PFSK-1 (cell line): ENCODE results near the gene KLLN.

Source experiments
- FOXP2 ChIP-seq: optimal IDR thresholded peaks from 2 replicates; pipeline ENCODE3; 2011; ENCODE audit warnings: borderline replicate concordance, control low read depth, inconsistent platforms; ENCODE audit not compliant: insufficient read depth; ENCODE audit errors: extremely low read length, extremely low read depth
- POLR2AphosphoS5 ChIP-seq: IDR thresholded peaks from 2 replicates; pipeline ENCODE4 v1.6.1; 2012; ENCODE audit warnings: low read depth, mild to moderate bottlenecking, control low read depth, low read length, moderate library complexity
- SIN3A ChIP-seq: IDR thresholded peaks from 2 replicates; pipeline ENCODE4 v1.6.1; 2012; ENCODE audit warnings: mild to moderate bottlenecking, low read length, moderate library complexity, borderline replicate concordance; ENCODE audit not compliant: insufficient read depth
- TAF1 ChIP-seq: IDR thresholded peaks from 2 replicates; pipeline ENCODE4 v1.6.1; 2012; ENCODE audit warnings: low read length, control low read depth, borderline replicate concordance; ENCODE audit not compliant: insufficient read depth
- TF ChIP-seq, protein P1 (sequence below), 2 experiments: IDR thresholded peaks; 2 replicates each; pipeline versions ENCODE4 v1.6.1 to v1.8.0; 2011 to 2012; ENCODE audit warnings: low read depth in 2 of 2, low read length in 2 of 2, control low read depth in 1 of 2, inconsistent platforms in 1 of 2, mild to moderate bottlenecking in 1 of 2, moderate library complexity in 1 of 2; ENCODE audit not compliant: insufficient read depth in 1 of 2

Gene KLLN

DNA sequence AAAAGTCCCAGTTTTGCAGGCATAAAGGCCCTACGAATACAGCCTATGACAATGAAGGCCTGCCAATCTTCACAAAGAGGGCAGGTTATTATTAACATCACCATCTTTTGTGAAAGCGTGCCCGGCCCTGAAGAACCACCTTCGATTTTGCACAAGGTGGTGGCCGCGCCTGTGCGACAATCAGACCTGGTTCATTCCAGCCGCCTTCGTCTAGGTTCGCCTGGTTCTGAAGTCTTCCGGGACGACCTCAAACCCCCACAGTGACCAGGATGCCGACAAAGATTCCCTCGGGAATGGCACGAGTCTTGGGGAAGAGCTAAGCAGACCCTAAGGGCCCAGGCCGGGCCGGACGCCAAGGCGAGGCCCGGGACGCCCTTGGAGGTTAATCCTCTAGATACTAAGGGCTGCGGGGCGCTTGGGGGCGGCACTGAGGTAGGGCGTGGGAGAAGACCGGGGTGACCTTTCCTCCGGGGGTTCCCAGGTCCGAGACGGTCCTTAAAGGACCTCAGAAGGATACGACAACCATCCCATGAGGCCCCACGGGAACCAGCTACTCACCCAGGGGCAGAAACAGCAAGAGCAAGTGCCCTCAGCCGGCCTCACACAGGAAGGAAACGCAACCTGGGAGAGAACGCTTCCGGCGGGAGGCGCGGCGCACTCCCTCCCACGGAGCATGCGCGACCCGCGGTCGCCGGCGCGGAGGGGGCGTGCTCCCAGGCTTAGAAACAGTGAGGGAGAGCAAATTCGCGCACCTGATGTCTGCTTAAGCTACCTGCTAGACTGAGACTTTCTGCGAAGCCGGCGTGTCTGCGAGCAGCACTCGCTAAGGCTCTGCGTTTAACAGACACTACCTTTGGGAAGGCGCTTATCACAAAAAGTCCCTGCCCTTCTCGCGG, 45.5 kb downstream of the KLLN start, which contains the start of gene ATAD1:
TSS of gene ATAD1 (minus strand) at position 618 of the 896 bp plus-strand sequence. CDS start 3,627 bp downstream, outside the sequence.
- TF ChIP-seq TAF1 = no peak
- TF ChIP-seq POLR2AphosphoS5 = peak; percentile 75
- TF ChIP-seq, protein P1, sequence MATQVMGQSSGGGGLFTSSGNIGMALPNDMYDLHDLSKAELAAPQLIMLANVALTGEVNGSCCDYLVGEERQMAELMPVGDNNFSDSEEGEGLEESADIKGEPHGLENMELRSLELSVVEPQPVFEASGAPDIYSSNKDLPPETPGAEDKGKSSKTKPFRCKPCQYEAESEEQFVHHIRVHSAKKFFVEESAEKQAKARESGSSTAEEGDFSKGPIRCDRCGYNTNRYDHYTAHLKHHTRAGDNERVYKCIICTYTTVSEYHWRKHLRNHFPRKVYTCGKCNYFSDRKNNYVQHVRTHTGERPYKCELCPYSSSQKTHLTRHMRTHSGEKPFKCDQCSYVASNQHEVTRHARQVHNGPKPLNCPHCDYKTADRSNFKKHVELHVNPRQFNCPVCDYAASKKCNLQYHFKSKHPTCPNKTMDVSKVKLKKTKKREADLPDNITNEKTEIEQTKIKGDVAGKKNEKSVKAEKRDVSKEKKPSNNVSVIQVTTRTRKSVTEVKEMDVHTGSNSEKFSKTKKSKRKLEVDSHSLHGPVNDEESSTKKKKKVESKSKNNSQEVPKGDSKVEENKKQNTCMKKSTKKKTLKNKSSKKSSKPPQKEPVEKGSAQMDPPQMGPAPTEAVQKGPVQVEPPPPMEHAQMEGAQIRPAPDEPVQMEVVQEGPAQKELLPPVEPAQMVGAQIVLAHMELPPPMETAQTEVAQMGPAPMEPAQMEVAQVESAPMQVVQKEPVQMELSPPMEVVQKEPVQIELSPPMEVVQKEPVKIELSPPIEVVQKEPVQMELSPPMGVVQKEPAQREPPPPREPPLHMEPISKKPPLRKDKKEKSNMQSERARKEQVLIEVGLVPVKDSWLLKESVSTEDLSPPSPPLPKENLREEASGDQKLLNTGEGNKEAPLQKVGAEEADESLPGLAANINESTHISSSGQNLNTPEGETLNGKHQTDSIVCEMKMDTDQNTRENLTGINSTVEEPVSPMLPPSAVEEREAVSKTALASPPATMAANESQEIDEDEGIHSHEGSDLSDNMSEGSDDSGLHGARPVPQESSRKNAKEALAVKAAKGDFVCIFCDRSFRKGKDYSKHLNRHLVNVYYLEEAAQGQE (IDR thresholded peaks at IDR 0.05; ENCODE audit: insufficient read depth in 1 of 2, low read depth in 2 of 2, low read length in 2 of 2) = no peak
- TF ChIP-seq FOXP2 = no peak
- TF ChIP-seq SIN3A = peak; percentile 83; the same call in 1 of the 2 replicates

DNA sequence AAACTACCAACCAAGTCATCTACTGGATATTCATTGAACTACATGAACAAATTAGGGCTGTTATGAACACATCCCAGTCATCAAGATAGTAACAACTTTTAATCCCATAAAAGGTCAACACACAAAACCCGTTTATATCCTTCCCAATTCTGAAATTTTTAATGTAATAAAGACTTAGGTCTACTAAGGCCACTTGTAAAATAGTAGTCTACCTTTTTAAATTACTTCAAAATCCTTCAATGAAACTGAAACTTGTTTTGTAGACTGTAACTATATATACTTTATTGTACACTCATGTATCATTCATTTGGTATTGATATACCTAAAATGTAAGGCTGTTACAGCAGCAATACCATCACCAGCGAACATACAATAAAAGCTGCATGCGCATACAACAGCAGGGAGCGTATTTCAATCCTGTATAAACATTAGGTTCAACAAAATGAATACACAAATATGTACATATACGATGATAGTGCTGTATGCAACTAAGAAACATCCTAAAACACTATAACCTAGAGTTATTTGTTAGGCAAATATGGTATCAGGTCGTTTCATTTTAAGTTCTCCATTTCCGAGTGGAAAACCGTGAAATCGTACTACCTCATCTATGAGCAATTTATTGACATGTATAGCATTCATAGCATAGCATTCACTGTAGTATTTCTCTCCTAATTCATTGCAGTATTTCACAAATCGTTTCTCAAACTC, 46.3 kb downstream of the KLLN start:
- TF ChIP-seq FOXP2 = no peak
- TF ChIP-seq POLR2AphosphoS5 = no peak
- 0 out of 2 replicates have a peak, but pooled peaks have one; percentile 5 for TF ChIP-seq TAF1

DNA sequence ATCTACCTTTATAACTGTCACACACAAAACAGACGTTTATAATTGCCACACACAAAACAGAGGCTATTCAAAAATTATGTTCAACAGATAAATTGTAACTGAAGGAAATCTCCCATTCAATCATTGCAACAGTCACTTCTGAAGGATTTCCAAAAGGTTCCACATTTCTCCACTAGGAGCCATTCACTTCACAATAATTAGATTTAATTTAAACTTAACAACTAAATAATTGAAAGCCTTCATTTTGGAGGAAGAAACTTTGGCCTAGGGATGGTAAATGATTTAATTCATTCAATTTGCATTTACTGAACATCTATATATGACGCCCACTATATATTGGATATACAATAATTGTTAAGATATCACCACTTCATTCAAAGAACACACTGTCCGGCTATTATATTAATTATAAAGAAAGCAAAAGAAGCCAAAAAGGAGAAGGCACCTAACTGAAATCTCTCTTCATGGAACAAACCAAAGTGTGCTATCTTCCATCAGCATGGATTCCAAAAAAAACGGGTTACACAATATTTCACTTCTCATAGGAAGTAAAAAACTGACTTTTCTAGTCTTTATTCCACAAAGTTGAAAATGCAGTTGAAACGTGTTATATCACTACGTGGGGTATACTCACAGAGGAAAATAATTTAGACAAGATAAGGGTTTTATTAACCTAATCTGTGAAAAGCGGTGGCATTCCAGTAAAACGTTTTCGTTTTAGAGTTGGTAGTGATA, 47.0 kb downstream of the KLLN start:
- TF ChIP-seq TAF1 (no peak), SIN3A (no peak), FOXP2 (no peak), POLR2AphosphoS5 (no peak)
- TF ChIP-seq, protein P1 (IDR thresholded peaks at IDR 0.05; ENCODE audit: insufficient read depth in 1 of 2, low read depth in 2 of 2, low read length in 2 of 2) = no peak
